ENCODE data around the gene ARIH2.
A peak's percentile ranks its signal among the peaks of the same experiment; 100 is the strongest.

The ARIH2 gene

DNA sequence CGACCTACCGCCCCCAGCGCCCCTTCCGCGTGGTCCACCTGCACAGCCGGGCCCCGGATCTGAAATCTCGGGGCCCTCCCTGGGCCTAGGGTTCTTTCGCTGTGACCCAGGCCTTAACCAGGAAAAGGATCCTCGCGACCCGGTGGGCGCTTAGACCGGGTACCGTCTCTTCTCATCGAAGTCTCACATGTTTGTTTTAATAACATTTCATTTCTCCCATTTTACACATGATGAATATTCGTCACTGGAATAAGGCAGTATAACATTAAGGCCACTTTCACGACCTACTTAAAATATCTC, 100.0 kb downstream of the ARIH2 start:
- no peak for DNase-seq

DNA sequence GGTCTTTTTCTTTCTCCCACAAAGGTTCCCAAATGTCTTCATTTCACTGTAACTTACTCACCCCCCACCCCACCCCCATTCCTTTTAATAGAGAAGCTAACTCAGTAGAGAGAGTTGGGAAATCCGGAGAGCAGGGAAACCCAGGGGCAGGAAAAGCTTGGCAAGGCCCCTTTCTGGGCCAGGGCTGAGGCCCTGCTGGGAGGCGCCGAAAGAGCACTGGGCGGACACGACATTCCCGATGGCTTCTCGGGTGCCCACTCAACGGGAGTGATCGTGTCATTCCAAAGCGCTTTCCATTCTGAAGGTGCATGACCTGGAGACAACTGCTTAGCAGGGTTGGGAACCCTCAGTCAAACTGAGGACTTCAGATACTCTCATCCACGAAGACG, 101.3 kb downstream of the ARIH2 start:
- DNase-seq = no peak

DNA sequence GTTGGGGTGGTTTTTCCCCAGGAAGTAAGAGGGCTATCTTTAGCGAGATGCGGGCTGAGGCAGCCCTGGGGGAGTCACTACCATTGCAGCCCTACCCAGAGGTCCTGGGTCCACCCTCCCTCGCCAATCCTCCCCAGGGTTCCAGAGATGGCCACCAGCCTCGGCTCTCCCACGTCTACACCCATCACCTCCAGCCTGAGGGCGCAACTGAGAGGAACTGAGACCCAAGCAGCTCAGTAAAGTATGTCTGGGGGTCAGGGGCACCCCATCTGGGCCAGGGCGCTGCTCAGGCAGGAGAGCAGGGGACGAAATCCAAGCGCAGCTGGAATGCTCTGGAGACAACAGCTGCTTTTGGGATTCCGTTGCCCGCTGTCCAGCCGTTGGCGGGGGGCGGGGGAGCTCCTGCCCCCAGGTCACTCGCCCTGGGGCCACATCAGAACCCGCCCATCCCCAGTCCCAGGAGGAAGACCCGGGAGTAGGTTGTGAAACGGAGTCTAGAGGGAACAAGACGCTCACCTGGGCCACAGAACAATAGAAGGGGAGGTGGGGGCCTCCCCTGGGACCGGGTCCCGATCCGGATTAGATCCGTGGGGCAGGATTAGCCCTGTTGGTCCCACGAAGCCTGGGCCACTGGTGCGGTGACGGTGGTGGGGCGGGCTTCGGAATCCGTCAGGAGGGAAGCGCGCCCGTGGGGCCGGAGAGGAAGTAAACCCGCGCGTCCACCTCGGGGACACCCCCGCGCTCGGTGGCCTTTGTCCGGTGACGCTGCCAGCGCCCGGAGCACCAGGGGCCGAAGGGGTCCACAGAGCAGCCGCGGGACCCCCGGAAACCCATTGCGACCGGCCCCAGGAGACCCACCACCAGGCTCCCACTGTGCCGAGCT, 101.9 kb downstream of the ARIH2 start:
- peak in 7 of 58 donors; percentile 43 to 65 (median 59) for DNase-seq

DNA sequence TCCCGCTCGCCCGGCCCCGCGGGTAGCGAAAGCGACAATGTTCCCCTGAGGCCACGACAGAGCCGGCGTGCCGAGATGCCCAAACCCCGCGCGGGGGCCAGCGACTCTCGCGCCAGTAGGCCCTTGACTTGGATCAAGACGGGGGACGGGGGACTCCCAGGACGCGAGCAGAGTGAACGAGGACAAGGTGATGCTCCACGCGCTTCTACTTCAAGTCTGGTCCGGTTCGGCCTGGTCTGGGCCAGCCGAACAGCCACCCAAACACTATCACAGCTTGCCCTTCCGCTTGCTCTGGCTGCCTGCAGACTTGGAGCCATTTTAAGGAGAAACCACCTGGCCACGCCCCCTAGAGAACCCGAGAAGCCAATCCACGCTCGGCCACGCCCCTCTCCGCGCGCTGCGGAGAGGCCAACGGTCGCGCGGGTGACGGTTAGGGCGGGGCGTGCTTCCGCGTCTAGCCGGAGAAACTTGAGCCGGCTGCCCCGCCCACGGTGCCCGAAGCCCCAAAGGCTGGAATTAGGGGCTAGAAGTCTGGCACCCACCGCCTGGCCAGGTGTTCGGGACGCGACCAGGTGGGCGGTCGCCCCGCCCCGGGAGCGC, 102.7 kb downstream of the ARIH2 start:
- DNase-seq = peak; percentile 56 to 98 (median 95)

DNA sequence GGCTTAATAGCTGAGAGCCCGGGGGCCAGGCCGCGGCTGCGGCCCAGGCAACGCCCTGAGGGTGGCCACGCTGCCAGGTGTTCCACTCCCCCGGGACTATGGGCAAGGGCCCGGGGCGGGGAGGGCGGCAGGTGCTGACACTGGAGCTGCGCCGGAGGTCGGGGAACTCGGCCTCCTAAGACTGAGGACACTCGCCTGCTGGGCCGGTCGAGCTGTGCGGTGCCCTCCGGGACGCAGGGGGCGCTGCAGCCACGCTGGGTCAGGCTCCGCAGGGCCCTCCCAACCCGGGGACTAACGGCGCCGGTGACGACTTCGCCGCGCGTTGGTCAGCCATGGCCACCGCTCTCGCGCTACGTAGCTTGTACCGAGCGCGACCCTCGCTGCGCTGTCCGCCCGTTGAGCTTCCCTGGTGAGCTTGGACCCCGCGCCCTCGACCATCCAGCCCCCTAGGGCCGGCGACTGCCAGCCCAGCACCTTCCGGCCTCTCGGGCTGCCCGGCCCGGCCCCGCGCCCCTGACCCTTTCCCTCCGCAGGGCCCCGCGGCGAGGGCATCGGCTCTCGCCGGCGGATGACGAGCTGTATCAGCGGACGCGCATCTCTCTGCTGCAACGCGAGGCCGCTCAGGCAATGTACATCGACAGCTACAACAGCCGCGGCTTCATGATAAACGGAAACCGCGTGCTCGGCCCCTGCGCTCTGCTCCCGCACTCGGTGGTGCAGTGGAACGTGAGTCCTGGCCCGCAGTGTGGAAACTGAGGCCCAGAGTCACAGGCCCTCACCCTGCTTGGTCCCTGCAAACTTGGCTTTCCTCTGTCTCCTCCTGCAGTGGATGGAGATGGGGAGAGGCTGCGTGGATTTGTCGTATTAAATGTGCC, 103.4 kb downstream of the ARIH2 start, which contains the start of gene NDUFAF3:
Gene NDUFAF3, plus strand, starts transcription at position 309 of the 875 bp plus-strand sequence. Its CDS starts 24 bp downstream, at position 333.
- peak in 57 of 58 donors; percentile 36 to 95 (median 84) for DNase-seq

DNA sequence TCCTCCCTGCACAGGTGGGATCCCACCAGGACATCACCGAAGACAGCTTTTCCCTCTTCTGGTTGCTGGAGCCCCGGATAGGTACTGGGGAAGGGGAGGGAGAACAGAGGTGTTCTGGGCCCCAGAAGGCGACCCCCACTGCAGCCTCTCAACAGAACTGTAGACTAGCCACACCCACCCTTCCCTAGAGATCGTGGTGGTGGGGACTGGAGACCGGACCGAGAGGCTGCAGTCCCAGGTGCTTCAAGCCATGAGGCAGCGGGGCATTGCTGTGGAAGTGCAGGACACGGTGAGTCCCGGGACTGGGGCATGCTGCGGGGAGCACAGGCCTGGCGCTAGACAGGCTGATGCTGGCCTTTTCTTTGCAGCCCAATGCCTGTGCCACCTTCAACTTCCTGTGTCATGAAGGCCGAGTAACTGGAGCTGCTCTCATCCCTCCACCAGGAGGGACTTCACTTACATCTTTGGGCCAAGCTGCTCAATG, 104.1 kb downstream of the ARIH2 start:
- no peak for DNase-seq

DNA sequence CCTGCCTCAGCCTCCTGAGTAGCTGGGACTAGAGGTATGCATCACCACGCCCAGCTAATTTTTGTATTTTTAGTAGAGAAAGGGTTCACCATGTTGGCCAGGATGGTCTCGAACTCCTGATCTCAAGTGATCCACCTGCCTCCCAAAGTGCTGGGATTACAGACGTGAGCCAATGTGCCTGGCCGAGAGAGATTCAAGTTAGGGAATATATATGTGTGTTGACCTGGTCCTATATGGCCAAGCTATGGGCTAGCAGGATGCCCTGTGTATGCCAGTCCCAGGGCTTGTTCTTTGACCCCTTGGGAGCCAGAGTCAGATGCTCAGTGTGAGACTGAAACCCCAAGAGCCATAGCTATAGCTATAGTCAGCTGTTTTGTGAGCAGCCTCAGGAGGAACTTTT, 105.1 kb downstream of the ARIH2 start:
- no peak for DNase-seq

DNA sequence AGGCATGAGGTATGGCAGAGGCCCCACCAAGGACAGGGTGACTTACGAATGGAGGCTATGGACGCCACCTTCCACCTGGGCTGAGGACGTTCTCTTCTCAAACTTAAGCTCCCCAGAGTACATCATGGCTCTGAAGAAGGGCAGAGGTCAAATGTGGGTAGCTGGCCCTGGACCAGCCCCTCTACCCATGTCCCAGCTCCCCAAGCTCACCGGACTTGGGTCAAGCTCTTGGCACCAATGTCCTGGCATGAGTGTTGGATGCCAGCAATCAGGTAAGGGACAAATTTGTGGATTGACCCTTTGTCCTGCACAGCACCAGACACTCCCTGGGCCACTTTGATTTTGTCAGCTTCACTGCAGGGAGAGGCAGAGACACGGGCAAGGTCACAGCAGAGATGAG, 105.8 kb downstream of the ARIH2 start:
- no peak for DNase-seq

DNA sequence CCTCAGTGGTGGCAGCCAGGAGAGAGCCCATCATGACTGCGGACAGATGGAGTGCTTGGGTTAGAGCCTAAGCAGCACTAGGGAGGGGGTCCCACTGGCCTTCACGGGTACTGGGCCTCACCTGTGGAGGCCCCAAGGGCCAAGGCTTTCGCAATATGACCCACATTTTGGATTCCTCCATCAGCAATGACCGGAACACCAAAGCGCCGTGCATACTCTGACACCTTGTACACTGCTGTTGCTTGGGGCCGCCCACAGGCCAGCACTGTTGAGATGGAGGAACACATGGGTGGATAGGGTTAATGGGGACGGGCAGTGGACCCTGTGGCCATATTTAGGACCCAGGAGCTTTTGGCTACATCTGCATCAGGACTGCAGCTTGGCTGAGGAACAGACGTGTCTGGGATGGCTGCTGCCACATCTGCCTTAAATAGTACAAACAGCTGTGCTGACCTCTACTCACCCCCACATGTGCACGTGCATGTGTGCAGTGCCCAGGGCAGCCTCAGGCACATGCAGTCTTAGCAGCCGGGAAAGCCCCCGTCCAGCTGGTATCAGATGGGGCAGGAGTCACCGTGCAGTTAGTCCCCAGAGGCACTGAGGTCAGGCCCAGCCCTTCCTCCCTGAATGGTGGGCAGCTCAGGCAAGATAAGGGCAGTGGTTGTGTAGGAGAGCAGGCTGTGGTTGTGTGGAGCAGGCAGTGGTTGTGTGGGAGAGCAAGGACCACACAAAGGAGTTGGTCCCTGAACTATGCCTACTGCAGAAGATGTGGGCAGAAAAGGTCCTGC, 106.6 kb downstream of the ARIH2 start:
- DNase-seq = no peak

DNA sequence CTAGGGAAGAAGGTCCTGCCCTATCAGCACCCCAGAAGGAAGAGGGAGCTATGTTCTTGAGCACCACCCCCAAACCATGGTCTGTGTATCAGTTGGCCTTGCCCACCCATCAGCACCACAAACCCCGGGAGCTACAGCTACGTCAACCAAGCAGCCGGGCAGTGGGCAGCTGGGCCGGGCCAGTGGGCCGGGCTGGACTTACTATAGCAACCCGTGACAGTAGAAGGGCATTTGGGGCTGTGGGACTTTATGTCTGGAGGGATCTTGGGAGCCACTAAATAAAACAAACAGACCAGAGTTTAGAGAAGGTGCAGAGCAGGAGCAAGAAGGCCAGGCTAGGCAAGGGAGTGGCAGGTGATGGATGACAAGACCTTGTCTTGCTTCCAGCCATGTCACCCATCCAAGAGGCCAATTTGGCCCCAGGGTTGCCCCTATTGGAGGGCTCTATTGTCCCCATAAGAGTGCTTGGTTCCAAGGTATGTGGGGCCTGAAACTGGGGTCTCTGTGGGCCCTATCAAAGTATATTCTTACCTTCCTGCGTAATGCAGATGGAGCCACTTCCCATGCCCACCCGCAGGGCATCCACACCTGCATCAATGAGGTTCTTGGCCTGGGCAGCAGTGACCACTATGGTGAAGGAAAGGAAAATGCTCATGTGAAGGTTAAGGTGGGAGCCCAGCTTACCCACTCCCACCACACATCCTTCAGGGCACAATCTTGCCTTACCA, 107.3 kb downstream of the ARIH2 start:
- no peak for DNase-seq

DNA sequence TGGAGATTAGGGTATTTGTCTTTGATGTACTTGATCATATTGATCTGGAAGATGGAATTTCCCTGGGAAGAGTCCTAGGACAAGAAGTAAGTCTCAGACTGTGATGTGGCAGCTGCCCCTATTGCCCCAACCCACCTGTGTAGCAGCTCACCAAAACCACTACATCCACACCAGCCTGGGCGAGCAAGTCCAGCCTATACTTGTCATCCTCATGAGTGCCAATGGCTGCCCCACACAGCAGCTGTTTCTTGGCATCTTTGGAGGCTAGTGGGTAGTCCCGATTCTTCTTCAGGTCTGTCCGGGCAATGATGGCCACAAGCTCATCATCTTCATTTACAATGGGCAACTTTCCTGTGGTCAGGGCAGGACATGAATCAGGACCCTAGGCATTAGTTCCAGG, 107.9 kb downstream of the ARIH2 start:
- DNase-seq = no peak

DNA sequence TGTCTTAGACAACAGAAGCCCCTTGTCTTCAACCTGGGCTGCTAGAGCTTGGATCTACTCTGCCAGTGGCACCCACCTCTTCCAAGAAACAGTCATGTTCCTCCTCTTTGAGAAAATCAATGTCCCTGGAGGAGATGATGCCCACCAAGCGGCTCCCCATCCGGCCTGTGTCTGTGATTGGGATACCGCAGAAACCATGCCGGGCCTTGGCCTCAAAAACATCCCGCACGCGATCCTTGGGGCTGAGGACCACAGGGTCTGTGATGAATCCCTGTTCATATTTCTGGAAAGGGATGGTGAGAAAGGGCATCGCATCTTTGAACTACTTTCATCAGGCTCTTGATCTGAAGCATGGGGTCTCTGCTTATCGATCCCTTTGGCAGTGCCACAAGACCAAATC, 109.0 kb downstream of the ARIH2 start:
- no peak for DNase-seq

DNA sequence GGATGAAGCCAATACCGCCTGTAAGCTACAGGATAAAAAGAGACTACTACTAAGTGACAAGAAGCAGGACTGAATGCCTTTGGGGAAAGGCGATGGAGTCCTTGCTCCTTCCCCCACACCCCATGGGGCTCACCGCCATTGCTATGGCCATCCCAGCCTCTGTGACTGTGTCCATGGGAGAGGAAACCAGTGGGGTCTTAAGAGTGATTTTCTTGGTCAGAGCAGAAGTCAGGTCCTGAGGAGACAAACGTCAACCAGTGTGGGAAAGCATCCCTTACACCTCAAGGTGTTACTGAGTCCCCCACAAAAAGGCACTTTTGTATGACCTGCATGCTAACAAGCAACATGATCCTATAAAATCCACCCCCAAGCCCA, 109.6 kb downstream of the ARIH2 start:
- DNase-seq = no peak

DNA sequence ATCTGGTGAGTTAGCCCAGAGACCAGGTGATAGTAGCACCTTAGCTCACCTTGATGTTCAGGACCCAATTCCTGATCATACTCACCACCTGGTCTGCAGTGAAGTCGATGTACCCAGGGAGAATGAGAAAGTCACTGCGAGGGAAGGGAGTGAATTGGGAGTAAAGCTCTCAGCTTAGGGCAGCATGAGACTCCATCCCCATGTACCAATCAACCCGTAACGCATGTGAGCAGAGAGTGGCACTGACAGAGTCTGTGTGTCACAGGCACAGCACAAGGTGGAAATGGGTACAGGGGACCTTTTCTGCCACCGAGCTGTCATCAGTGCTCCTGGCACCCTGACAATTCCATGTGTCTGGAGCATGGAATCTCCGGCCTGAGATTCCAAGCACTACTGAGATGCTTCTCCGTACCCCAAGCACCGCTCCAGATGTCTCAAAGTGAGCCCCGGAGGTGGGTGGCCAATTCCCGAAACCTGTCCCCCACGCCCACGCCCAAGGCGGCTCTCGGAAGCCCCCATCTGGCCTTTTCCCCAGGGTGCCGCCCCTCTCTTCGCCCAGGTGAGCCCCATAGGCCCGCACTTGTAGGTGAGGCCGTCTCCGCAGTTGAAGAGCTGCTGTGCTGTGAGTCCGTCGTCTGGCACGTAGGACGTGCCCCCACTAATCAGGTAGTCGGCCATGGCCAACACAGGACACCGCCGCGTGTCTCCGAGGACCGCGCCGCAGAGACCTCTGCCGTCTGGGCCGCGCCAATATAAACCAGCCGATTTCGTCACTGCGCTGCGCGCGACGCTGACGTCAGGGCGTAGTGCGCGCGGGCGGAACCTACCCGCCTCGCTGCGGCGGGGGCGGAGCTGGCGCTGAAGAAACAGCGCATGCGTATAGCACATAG, 110.3 kb downstream of the ARIH2 start, which contains the start of gene IMPDH2:
Gene IMPDH2, minus strand, starts transcription at position 726 of the 890 bp plus-strand sequence. Its CDS starts 48 bp downstream, at position 678.
- DNase-seq = peak; percentile 50 to 97 (median 91)

DNA sequence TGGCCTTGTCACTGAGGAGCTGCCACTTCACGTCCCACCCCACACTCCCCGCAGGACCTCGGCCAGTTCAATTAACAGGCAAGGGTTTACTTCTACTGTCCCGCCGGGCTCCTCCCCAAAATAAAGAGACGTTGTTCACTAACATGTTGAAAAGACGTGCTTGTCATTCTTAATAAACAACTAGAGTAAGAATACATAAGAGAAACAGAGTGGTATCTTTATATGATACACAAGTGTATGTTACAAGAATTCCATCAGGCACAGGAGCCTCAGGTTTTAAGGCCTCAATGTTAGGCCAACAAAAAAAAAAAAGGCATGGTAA, 110.9 kb downstream of the ARIH2 start:
- DNase-seq = no peak

DNA sequence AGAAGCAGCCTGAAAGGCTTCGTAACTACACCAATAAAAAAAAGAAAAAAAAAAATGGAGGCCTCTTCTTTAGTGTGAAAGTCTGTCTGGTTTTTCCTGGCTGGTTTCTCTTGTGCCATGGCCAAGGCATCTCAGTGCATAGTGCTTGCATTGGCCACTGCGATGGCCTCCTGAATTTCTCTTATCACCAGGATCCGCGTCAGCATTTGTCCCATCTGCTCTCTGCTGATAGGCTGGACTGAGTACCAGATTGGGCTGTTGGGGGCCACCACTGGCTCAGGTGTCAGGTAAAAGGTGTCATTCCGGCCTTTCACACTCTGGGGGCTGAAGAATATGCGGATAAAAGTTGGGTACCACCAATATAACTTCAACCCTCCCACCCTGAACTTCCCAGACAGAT, 111.7 kb downstream of the ARIH2 start:
- DNase-seq = no peak

DNA sequence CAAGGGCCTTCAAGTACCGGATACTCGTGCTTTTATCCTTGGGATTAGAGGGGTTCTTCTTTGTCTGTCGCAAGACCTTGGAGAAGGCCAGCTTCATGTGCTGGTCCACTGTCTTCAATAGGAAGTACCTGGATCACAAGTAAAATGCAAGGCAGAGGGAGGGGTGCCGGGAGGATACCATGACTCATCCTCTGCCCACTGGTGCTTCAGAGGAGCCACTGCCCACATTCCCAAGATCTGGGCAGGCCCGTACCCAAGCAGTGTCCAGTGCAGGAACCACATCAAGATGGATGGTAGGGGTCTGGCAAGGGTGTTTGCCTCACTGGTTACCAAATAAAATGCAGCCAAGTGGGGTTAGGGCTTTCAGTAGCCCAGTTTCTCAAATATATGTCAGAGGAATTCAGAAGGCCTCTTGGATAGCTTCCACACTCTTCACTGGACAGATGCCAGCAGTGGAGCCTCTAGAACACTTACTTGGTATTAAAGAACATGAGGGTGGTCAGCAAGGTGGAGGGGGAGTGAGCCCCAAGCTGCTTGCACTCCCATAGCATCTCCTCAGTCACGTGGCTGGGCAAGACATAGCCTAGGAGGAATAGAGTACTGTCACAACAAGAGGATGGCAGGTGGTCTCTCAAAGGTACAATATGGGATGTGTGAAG, 114.1 kb downstream of the ARIH2 start:
- no peak for DNase-seq

DNA sequence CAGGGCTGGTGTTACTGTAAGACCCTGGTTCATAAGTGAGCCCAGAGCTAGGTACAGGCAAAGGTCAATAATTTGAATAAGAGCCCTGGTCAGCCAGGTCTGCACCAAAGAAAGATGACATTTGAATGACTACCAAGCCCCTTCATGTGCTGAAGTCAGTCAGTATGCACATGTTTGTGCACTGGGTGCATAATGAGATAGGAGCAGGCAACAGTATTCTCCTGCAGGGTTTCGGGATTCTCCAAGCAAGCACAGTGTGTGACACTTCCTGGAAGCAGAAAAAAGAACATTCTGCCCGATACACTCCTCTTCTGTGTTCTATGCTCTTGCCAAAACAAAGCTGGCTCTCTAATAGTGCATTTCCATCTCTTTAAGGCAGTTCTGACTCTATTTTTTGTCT, 116.0 kb downstream of the ARIH2 start:
- no peak for DNase-seq

DNA sequence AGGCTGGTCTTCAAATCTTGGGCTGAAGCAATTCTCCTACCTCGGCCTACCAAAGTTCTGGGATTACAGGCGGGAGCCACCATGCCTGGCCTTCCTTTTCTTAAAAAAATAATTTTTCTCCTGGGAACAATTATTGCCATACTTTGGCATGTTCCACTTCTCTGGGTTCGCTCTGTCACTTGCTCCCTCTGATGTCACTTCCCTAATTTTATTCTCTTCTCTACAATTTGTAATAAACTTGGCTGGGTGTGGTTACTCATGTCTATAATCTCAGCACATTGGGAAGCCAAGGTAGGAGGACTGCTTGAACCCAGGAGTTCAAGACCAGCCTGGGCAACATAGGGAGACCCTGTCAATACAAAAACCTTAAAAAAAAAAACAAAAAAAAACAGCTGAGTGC, 116.6 kb downstream of the ARIH2 start:
- no peak for DNase-seq

Data from anterior cingulate cortex (tissue), 58 donors.